Midbrain (tissue), 1 donor: Measurements from ENCODE around the gene RAP1GAP.

Experiments
- DNase-seq: peaks from one replicate; lab custom pipeline; 2025; lab: John Stamatoyannopoulos, UW

Gene RAP1GAP

DNA sequence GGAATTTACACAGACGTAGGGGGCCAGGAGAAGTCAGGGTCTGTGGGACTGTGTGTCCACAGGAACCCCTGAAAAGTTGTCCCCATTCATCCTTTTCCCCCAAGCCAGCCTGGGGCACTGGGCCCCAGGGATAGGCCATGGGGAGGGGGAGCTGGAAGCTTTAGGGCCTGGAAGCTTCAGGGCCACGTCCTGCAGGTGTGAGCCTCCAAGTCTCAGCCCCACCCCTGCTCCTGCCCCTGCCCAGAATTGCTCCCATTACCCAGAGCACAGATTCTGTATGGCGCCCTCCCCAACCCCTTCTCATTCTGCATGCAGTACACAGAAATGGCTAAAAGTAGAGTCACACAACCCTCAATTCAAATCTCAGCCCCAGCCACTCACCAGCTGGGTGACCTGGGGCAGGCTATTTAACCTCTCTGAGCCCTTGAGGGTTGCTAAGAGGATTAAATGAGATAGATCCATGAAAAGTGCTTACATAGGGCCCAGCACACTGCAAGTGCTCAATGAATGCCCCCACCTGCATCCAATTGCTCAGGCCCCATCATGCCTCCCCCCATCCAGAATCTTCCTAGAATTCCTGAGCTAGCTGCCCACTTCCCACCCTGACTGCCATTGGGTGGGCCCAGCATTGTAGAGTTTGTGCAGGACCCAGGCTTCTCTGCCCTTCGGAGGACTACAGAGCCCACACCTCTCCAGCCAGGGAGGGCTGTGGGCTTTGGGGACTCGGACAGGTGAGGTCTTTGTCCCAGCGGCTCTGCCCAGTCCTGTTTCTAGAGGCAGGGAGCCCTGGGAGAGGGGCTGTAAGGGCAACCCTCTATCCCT is 6.5 kb downstream of the RAP1GAP start:
- no peak for DNase-seq

DNA sequence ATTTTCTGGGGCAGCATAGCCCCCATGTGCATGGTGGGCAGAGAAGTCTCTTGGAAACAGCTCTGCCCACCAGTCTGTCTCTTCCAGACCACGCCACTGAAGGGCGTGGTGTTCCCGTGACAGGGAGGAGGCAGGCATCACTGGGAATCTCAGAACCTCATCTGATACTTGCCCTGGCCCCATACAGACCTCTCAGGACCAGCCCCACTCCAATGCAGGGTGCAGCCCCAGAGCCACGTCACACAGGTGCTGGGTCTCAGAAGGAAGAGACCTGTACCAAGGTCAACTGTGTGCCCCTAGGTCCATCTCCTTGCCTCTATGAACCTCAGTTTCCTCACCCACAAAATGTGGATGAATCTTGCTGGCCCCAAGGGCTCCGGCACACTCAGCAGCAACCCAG is 7.3 kb downstream of the RAP1GAP start:
- DNase-seq: no peak

DNA sequence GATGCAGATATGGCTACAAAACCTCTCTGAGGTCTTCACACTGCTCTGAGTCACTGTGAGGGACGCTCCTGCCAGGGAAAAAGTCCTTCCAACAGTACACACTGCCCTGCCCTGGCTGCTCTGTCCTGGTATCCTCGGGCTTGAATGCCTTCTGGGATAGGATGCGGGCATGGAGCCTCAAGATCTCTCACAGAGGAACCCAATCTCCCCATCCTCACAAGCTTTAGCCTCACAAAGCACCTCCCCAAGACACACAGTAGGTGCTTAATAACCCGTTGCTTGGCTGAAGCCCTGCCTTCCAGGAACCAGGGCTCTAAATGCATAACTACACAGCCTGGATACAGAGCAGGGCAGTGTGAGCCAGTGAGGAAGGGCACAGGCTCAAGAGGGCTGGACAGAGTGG is 9.2 kb downstream of the RAP1GAP start:
- DNase-seq: no peak

DNA sequence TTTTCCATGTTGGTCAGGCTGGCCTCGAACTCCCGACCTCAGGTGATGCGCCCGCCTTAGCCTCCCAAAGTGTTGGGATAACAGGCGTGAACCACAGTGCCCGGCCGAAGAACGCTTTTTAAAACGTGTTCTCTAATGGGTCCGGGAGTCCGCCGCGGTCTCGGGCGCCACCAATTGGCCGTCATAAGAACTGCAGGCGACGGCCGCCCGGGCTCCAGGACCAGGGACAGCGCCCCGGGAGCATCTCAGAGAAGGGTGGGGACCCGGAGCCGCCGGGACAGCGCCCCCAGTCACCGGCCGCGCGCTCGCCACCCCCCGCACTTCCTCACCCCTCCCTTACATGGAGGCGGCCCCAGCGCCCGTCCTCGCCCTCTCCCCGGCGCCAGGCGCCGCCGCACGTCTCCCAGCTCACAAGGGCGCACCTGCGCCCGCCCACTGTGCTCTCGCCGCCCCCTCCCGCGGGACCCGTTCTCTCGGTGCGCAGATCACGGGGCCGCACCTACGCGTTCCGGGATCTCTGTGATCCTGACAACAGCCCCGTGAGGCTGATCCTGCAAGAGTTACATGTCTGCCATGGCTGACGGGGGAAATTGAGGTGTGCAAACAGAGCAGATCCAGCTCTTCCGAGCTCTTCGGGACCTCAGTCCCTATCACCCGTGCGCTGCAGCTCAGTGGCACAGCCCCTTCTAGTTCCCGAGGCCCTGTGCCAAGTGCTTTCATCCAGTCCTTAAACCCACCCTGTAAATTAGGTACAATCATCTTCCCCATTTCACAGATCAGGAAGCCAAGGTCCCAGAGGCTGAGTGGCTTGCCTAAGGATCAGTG is 9.8 kb downstream of the RAP1GAP start:
- DNase-seq: peak; percentile 83

DNA sequence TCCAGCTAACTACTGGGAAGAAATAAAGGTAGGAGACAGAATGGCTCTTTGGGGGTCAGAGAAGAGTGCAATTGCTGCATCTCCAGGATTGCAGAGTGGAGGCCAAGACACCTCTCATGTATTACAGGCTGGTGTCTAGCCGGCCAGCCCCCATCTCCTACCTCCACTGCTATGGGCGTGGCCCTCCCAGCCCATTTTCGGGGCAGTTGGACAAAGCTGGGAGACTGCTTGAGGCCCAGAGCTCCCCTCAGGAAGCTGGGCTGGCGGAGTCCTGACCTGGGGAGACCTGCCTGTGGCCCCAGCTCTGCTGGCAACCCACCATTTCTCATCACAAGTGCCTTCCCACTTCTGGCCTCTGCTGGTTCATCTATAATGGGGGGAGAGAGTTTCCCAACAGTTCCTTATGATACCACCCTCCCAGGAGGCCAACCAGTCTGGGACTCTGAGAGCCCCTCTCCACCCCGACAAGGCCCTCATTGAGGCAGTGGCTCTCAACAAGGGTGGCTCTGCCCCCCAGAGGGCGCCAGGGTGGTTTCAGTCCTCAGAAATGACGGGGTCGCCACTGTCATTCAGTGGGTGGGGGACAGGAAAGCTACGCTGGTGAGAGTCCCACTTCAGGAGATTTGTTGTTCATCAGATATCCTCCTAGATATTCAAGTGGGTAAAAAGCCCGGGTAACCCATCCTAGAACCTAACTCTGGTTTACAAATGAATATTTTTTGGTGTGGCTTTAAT is 11.5 kb downstream of the RAP1GAP start:
- DNase-seq: no peak

DNA sequence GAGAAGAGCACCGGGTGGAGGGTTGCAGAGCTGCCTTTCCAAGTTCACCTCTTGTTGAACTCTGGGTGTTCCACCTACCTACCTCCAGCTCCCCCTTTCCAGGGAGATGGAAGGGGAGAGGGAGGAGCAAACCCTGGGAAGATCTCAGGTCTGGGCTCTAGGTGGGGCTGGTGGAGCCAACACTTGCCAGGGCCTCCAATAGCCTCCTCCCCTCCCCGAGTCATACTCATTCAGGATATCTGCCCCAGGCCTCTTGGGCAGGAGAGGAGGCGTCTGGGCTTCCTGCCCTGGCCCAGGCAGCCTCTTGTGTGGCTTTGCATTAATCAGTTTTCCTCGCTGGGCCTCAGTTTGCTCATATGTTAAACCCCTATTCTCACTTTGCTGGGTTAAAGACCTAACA is 13.4 kb downstream of the RAP1GAP start:
- DNase-seq: no peak

DNA sequence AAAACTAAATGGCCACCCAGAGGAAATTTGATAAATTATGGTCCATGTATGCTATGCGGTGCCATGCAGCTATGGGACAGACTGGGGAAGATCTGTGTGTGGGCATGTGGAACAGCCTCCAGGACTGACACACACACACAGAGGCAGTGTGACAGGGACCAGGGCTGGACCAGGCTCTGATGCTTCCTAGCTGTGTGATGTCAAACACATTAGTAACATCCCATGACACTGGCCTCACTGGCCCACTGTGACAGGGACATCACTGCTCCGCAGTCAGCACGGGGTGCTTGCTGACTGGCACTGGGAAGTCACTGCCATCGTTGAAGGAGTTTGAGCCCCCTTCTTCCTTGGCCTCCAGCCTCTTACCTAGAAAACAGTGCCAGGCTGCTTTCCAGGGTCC is 13.9 kb downstream of the RAP1GAP start:
- no peak for DNase-seq

DNA sequence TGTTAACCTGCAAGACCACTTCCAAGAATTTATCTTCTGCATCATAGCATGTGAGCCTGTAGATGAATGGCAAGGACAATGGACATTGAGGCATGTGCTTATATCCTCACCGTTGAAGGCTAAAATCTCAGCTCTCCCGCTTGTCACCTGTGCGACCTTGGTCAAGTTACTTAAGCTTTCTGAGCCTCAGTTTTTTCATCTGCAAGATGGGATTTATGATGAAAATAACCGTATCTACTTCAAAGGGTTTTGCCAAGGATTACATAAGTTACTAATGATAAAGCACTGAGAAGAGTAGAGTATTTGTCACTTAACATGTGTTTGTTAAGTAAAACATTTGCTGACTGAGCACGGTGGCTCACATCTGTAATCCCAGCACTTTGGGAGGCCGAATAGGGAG is 14.9 kb downstream of the RAP1GAP start:
- DNase-seq: no peak

DNA sequence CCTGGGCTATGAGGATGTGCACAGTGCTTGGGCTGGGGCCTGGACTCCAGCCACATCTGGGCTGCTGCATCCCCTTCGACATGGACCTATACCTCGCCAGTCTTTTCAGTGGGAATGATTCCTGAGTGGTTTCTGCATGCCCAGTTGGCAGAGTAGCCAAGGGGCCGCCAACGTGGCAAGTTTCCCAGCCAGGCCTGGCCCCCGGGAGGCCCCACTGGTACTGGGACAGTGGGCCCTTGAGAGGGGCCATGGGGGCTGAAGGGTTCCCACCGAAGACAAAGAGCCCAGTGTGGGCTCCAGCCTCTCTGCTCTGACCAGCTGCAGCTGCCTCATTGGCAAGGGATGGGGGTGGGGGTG is 15.4 kb downstream of the RAP1GAP start:
- DNase-seq: peak; percentile 85

DNA sequence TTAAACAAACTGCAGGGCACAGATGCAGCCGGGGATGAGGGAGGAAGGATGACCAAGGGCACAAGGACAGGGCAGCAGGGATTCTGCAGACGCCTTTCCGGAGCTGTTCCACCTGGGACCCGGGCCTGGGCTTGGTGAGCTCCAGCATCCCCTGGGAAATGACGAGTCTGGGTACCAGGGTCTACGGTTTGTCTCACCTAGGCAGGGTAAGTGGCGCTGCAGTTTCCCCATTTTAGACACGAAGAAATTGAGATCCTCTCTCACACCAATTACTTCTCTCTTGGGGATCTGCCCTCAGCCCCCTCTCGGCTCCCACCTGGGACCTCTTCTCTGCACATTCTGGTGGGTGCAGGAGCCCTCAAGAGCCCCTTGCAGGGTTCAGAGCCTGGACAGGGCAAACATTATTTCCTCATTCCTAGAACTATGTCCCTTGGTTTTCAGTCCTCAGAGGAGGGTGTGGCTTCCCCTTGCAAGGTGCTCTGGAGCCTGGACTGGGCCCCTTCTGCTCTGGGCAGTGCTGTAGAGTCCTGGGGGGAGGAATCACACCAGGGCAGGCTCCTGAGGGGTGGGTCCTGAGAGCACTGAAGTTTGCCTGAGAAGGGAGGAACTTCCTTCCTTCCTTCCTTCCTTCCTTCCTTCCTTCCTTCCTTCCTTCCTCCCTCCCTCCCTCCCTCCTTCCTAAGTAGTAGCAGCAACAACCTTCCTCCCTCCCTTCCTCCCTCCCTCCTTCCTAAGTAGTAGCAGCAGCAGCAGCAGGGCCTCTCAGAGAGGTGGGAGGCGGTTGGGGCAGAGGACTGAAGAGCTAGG is 16.0 kb downstream of the RAP1GAP start:
- DNase-seq: no peak

DNA sequence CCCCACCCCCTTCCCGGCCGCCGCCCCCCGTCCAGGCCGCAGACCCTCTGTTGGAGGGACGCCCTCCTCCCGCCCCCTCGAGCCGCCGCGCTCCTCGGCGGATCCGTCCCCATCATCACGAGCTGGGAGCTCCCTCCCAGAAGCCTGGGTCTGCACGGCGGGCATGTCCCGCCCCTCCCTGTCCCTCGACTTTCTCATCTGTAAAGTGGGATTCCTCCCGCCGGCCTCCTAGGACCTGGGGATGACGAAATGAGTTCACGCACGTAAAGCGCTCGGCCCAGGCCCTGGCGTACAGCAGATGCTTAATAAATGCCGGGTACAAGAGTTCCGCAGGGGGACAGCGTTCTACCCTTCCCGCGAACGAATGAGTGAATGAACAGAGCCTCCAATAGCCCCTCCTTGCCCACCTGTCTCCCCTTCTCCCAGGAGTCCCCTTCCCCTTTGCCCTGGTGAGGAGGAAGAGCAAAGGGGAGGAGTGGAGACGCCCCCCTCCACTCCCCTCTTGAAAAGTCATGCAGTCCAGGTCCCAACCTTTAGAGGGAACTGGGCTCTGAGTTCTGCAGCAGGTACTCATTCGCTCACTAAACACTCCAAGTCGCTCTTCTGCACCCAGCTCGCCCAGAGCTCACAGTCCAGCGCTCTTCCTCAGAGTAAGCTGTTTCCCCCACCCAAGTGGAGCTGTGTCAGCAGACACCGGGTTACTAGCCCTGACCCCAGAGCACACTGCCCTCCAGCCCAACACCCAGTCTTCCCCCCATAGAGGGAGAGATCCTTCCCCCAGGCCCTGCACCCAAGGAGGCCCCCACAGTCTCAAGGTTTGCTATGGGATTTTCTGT is 16.8 kb downstream of the RAP1GAP start:
- no peak for DNase-seq

DNA sequence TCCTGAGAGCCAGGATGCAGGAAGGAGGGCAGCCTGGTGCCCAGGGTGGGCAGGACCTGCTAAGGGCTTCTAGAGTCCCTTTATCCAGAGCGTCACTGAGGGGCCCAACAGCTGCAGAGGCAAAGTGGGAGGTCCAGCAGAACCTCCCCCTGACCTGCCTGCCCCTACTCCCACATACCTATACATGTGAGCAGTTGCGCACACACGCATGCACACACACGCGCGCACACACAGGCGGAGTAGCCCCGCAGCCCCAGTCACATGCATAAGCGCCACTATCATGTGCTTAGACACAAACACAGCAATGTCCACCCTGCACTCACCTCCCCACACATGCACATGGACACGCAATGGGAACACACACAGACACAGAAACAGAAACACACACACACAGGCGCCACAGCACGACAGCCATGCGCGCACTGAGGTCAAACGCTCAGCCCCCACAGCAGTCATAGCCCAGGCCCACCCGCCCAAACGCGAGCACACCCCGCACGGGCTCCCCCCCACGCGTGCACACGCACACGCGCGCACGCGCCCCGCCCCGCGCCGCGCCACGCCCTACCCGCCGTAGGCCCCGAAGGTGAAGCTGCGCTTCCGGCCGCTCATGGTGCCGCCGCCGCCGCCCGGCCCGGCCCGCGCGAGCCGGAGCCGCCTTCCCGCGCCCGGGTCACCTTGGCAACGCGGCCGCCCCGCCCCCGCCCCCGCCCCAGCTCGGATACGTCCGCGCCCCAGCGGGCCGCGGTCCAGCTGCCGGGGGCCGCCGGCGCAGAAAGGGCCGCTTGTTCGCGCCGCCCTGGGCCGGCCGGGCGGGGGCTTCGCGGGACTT is 17.7 kb downstream of the RAP1GAP start:
- DNase-seq: peak; percentile 61

DNA sequence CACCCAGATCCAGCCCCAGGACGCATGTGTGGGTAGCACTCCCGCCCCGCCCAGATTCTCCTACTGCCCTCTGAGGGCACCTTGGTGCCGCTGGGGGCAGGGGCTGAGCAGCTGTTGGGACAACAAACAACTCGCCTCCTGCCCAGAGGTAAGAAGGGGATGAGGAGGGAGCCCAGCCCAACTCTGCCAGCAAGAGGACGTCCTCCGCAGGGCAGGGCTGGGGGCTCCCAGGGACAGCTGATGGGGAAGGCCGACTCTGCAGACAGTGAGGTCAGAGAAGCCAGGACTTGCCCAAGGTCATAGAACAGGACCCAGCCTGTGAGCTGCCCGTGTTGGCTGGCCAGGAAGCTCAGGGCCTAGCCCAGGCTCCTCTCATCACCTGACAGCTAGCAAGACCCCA is 18.8 kb downstream of the RAP1GAP start:
- no peak for DNase-seq

DNA sequence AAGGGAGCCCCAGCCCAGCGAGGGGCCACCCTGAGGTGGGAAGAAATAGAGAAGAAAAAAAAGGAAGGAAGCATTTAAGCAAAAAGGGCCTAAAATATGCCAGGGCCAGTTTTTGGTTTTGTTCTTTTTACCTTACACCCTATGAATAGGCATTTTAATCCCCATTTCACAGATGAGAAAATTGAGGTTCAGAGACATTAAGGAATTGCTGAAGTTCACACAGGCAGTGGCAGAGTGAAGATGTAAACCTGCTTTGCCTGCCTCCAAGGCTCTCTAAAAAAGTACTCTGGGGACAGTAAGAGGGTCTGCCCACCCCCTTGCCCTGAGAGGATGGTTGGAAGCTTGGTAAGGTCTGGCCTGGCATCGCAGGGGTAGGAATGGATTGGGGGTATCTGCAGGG is 19.8 kb downstream of the RAP1GAP start:
- no peak for DNase-seq

DNA sequence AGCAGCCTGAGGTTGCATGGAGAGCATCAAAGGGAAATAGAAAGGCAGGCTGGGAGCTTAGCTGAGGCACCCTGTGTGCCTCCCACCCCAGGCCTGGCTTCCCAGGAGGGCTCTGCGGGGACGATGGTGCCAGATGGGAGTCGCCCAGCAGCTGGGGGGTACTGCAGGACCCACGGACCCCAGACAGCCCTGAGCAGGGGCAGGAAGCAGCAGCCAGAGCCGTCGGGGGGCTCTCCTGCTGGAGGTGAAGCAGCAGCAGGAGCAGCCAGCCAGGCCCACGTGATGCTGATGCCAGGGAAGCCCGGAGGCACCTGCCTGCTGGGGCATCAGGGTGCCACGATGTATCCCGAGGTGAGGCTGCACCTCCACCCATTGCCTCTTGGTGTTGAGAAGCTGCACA is 20.4 kb downstream of the RAP1GAP start:
- no peak for DNase-seq

DNA sequence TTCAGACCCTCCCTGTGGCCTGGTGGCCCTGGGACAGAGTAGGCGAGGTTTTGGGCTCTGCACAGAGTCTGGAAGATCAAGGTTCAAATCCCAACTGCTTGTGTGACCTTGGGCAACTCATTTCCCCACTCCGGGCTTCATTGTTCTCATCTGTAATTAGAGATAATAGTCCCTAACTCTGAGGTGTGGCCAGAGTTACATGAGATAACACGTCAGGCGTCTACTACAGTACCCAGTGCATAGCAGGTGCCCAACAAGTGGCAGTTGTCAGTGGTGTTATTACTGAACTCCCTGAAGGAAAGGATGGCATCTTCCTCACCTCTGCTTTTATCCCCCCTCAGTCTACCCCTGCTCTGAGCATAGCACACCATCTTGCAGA is 20.8 kb downstream of the RAP1GAP start:
- DNase-seq: no peak

DNA sequence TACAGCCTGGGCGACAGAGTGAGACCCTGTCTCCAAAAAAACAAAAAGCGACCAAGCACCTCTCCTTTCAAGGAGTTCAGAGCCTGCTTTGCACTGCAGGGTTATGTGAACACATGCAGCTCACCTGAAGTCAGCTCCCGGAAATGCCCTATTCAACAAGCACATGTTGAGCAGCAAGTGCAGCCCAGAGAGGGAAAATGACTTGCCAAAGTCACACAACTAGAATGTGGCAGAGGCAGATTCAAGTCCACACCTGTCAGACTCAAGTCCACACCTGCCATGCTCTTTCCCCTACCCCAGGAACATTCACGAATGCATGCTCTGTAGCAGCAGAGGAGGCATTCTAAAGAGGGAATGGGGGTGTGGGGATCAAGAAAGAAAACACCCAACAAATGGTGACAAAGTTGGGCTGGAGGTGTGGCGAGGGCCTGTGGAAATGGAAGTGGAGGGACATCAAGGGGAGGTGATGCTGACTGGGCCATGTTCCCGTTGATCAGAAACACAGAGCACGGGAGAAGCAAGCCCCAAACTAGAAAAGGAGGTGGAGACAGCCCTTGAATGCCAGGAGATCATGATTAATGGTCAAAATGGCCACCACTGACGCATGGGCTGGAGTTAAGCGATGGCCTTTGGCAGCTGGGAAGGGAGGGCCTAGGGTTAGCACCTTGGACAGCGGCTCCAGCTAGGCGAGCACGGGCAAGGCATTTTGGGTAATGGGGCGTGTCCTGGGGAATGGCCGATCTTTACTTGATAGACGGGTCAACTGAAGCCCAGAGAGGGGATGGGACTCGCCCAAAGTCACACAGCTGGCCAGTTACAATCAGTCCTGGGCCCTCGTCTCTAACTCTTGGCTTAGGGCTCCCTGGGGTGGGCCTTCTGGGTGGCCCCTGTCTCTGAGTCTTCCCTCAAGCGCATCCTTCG is 21.5 kb downstream of the RAP1GAP start:
- DNase-seq: no peak

DNA sequence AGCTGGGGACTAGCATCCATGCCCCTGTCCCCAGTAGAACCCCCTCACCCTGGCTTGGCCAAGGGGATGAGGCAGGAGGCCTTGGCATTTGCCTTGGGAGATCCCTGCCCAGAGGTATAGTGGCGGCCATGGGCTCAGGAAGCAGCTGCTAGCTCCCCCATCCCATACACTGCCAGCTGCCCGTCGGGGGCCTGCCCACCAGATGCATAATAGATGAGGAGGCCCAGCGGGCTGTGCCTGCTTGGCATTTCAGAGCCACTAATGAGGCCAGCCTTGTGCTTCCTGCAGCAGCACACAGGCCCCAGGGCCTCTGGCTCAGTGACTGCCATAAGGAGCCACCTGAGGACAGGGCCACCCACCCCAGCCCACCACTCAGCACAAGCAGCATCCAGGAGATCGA is 23.6 kb downstream of the RAP1GAP start:
- DNase-seq: no peak

DNA sequence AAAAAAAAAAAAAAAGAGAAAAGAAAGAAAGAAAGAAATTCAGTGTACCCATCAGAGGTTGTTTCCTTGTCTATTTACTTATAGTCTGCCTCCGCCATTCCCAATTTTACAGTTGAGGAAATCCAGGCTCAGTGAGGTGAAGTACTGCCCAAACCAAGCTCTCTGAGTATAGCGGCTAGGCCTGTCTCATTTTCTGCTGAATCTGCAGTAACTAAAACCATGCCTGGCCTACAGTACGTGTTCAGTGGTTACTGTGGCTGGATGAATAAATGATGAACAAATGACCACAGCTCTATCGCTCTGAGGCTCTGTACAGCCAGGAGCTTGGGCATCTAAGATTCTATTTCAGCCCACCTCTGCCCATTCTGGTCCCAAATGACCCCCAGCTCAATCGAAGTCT is 24.3 kb downstream of the RAP1GAP start:
- no peak for DNase-seq
